Tibial nerve (tissue), 4 donors: ENCODE results near the gene LMBR1.

Source experiments
- CTCF ChIP-seq, 5 experiments: fragments of 200-600 bp in 3 of 5; fragments of 450-650 bp in 2 of 5; sonication (generic) in 3 of 5; IDR thresholded peaks; one replicate each; pipeline ENCODE4 v1.5.1; 2016 to 2019; ENCODE audit warnings: antibody characterized with exemption in 5 of 5, mild to moderate bottlenecking in 3 of 5, moderate library complexity in 2 of 5
- EP300 ChIP-seq, 2 donors: sonication (generic); formaldehyde crosslinking; IDR thresholded peaks; one replicate each; pipeline ENCODE4 v1.6.1; 2017; ENCODE audit warnings: antibody characterized with exemption in 2 of 2, mild to moderate bottlenecking in 1 of 2

GRCh38 chr7:156667110-156667426 is 225.9 kb downstream of the LMBR1 start:
- TF ChIP-seq CTCF (IDR thresholded peaks at IDR 0.05) (no peak), EP300 (IDR thresholded peaks at IDR 0.05) (no peak)
